Lower leg skin (tissue), 3 donors: ENCODE measurements around the gene PPP2R5E.

Experiments
- CTCF ChIP-seq, 3 donors: fragments of 450-650 bp; IDR thresholded peaks; one replicate each; pipeline ENCODE4 v1.5.1; 2016; ENCODE audit warnings: antibody characterized with exemption in 3 of 3, mild to moderate bottlenecking in 3 of 3, moderate library complexity in 2 of 3
- POLR2A ChIP-seq, 2 donors: fragments of 450-650 bp; IDR thresholded peaks; one replicate each; pipeline ENCODE4 v1.6.1; 2016 to 2017; ENCODE audit warnings: antibody characterized with exemption in 2 of 2, mild to moderate bottlenecking in 1 of 2, moderate library complexity in 1 of 2

DNA sequence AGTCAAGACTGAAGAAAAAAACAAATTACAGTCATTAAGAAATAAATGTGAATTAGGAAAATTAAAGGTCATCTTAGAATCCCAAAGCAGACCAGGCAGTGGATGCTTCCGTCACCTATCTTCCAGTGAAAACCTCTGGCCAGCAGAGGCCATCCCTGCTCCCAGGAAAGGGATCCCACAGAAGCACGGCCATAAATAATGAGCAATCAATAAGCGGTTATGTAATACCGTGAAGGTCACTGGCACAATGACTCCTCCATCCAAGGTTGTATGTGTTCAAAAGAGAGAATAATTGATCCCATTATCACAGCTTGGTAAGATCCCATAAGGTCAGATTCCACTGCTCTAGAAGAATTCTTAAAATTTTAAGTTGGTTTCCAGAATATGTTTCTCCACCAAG is 85.7 kb downstream of the PPP2R5E start:
- TF ChIP-seq CTCF (IDR thresholded peaks at IDR 0.05) (no peak), POLR2A (IDR thresholded peaks at IDR 0.05) (no peak)
